Measurements from ENCODE around the gene MFSD11.
"Not testable (repeated sequence)": the region's sequence is repeated elsewhere in the genome, so short reads cannot be mapped to it uniquely, and the experiment has no call there.

MFSD11 gene

DNA sequence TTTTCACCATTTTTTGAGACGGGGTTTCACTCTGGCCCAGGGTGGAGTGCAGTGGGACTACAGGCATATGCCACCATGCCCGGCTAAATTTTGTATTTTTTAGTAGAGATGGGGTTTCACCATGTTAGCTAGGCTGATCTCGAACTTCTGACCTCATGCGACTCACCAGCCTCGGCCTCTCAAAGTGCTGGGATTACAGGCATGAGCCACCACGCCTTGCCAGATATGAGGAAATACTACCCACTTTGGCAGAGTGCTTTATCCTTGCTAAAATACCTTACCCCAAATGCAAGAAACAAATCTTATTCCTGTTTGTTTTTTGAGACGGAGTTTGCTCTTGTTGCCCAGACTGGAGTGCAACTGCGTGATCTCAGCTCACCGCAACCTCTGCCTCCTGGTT, 67.4 kb downstream of the MFSD11 start:
- DNase-seq (ENCODE audit: low spot score), result peak; percentile 44

DNA sequence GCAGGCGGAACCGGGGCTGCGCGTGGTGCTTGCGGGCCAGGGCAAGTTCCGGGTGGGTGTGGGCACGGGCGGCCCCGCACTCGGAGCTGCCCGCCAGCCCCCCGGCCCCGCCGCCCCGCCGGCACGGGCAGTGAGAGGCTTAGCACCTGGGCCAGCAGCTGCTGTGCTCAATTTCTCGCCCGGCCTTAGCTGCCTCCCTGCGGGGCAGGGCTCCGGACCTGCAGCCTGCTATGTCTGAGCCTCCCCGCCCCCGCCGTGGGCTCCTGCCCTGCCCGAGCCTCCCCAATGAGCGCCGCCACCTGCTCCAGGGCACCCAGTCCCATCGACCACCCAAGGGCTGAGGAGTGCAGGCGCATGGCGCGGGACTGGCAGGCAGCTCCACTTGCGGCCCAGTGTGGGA, 68.2 kb downstream of the MFSD11 start:
- DNase-seq (ENCODE audit: low spot score), result not testable (repeated sequence)

DNA sequence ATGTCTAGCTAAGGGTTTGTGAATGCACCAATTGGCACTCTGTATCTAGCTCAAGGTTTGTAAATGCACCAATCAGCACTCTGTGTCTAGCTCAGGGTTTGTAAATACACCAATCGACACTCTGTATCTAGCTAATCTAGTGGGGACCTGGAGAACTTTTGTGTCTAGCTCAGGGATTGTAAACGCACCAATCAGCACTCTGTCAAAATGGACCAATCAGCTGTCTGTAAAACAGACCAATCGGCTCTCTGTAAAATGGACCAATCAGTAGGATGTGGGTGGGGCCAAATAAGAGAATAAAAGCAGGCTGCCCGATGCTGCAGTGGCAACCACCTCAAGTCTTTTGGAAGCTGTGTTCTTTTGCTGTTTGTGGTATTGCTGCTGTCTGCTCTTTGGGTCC, 68.8 kb downstream of the MFSD11 start:
- not testable (repeated sequence) for DNase-seq (ENCODE audit: low spot score)

DNA sequence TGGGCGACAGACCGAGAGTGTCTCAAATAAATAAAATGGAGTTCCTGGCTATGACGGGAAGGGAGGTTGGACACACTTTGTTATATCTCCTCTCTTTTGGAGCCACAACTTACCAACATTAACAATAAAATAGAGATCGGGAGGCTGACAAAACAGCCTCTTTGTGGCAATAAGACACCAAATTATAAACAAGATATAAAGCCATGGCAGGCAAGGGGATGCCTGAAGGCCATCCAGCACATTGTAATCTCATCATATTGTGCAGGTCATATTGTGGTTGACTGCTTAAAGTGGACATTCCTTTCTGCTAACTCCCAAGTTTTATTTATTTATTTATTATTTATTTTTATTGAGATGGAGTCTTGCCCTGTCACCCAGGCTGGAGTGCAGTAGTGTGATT, 70.4 kb downstream of the MFSD11 start:
- DNase-seq (ENCODE audit: low spot score), result no peak

DNA sequence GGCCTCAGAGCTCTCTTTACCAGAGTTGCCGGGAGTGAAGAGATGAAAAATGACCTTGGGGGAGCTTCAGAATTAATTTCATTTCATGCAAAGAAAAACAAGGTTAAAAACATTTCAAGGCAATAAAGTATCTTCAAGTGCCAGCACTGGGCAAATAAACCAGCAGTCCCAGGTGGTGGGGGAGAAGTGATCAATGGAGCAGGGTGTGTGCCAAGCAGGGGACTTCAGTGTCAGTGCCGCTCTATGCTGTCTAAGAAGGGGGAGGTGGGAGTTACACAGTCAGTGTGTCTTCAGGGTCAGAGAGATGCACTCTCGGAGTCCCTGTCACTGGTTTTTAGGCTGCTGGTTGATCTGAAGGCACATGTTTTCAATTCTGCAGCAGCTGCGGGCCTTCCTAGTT, 73.0 kb downstream of the MFSD11 start:
- no peak for DNase-seq (ENCODE audit: low spot score)

DNA sequence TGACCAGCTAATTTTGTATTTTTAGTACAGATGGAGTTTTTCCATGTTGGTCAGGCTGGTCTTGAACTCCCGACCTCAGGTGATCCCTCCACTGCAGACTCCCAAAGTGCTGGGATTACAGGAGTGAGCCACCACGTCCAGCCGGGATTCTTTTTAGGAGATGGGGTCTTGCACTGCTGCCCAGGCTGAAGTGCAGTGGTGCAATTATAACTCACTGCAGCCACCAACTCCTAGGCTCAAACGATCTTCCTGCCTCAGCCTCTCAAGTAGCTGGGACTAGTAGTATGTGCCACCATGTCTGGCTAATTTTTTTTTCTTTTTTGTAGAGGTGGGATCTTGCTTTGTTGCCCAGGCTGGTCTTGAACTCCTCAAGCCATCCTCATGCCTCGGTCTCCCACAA, 73.9 kb downstream of the MFSD11 start:
- no peak for DNase-seq (ENCODE audit: low spot score)

DNA sequence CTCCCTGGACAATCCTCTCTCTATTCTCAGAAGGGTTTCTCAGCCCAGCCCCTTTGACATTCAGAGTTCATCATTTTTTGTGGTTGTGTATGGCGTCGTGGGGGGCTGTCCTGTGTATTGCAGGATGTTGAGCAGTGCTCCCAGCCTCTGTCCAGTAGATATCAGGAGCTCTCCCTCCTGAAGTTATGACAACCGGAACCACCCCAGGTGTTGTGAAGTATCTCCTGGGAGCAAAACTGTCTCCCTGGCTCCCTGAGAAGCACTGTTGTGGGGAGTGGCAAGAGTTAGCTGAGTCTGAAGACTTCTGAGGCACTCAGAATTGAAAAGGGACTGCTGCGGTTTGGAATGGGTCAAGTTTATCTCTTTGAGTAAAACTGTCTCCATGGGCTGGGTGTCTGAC, 74.3 kb downstream of the MFSD11 start:
- DNase-seq (ENCODE audit: low spot score), result no peak

DNA sequence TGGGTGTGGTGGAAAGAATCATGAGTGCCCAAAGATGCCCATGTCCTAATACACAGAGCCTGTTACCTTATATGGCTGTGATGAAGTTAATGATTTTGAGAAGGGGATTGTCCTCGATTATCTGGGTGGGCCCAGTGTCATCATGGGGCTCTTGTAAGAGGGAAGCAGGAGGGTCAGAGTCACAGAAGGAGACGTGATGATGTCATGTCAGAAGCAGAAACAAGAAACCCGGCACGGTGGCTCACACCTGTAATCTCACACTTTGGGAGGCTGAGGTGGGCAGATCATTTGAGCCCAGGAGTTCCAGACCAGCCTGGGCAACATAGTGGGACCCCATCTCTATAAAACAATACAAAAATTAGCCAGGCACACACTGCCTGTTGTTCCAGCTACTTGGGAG, 75.0 kb downstream of the MFSD11 start:
- DNase-seq (ENCODE audit: low spot score), result no peak

DNA sequence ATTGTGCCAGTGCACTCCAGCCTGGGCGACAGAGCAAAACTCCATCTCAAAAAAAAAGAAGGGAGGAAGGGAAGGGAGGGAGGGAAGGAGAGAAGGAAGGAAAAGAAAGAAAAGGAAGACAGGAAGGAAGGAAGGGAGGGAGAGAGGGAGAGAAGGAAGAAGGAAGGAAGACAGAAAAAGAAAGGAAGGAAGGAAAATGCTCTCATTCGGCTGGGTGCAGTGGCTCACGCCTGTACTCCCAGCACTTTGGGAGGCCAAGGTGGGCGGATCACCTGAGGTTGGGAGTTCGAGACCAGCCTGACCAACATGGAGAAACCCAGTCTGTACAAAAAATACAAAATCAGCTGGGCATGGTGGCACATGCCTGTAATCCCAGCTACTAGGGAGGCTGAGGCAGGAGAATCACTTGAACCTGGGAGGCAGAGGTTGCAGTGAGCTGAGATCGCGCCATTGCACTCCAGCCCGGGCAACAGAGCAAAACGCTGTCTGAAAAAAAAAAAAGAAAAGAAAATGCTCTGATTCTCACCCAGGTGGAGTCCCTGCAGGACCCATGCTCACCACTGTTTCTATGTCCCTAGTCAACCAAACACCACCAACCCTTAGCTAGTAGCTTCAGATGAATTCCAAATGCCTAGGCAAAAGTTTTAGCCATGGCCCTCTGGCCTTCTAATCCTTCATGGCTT, 78.1 kb downstream of the MFSD11 start:
- DNase-seq (ENCODE audit: low spot score), result not testable (repeated sequence)

DNA sequence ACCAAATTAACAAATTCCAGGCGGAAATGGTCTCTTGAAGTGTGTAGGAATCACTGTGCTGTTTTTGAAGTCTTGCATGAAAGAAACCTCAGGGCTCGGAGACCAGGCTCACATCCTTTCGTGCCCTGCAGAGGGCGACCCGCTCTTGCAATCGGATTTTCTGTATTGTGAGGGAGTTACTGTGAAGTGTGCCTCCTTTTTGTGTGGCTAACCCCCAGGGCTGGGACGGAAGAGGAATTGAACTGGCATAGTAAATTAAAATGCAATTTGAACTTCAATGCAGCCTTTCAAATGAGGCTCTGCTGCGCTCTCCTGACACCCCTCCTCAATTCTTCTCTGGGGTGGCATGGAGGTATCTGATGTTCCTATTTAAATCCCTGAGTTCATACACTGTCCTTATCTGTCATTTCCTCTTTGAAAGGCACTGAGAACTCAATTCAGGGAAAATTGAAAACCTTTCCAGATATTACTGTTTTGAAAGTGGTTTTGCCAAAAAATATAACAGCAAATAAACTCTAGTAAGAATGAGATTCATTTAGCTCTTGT, 78.7 kb downstream of the MFSD11 start:
- peak; percentile 68 for DNase-seq (ENCODE audit: low spot score)

DNA sequence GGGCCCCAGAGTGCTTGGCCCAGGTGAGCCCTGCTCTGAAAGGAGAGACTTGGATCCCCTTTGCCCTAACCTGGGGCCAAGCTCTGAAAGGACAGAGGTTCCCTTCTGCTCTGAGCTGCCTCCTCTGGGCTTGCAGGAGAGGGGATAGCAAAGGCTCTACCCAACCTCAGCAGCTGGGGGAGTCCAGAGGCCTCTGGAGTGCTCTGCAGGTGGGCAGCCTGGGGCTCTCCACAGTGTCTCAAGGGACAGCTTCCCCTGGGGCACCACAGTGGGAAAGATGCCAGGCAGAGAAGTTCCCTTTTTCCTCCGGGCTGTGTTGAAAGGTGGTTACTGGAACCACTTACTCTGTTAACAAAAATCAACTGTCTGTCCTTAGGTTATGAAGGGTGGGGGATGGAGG, 82.1 kb downstream of the MFSD11 start:
- DNase-seq (ENCODE audit: low spot score), result no peak

DNA sequence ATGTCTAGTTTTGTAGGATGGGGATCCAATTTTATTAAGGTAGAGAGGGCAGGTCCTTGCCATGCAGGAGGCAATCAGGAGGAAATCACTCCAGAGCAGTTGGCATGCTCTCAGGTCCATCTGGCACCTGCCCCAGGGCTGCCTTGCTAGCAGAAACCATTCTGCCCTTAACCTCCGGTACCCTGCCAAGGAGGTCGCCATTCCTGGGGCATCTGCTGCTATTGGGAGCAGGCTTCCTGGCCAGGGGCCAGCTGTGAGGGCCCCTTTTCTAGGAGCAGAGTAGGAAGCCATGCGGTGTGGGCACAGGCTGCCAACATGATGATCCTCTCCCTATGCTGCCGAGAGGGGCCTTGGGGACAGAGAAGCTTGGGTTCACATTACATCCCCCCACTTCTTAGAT, 82.6 kb downstream of the MFSD11 start:
- DNase-seq (ENCODE audit: low spot score), result no peak

DNA sequence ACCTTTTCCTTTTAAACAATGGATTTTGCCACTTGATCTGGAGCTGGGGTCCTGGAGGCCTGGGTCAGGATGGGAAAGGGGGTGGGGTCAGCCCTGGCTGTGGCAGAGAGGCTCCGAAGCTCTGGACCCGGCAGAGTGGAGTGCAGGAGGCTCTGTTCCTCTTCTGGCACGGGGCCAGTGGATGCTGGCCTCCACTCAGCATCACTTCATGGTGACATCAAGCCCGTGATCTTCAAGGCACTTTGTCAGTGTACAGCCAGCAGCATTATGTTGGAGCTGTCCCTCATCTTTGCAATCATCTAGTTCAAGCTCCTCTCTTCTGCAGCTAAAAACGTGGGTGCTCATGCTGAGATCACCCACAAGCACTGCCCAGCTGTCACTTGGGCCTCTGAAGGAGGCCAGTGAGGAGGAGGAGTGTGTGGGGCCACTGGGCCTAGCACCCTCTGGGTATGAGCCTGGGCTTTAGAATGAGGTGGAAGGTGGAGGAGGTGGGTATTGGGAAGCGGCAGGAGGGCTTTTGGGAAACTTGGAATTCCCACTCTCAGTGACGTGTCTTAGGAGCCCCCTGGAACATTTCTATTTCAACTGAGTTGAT, 84.4 kb downstream of the MFSD11 start:
- DNase-seq (ENCODE audit: low spot score), result no peak

DNA sequence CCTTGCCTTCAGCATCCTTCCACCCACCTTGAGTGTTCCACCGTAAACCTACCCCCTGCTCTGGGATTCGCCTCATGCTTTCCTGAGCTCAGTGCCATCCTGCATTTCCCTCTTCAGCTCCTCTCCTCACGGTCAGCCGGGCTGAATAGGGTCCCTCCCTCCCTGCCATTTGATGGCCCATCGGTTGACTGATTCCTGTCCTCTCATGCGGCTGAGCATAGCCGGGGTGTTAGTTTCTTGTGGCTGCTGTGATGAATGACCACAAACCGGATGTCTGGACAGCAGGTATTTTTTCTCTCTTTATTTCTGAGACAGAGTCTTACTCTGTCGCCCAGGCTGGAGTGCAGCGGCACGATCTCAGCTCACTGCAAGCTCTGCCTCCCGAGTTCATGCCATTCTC, 86.2 kb downstream of the MFSD11 start:
- no peak for DNase-seq (ENCODE audit: low spot score)

DNA sequence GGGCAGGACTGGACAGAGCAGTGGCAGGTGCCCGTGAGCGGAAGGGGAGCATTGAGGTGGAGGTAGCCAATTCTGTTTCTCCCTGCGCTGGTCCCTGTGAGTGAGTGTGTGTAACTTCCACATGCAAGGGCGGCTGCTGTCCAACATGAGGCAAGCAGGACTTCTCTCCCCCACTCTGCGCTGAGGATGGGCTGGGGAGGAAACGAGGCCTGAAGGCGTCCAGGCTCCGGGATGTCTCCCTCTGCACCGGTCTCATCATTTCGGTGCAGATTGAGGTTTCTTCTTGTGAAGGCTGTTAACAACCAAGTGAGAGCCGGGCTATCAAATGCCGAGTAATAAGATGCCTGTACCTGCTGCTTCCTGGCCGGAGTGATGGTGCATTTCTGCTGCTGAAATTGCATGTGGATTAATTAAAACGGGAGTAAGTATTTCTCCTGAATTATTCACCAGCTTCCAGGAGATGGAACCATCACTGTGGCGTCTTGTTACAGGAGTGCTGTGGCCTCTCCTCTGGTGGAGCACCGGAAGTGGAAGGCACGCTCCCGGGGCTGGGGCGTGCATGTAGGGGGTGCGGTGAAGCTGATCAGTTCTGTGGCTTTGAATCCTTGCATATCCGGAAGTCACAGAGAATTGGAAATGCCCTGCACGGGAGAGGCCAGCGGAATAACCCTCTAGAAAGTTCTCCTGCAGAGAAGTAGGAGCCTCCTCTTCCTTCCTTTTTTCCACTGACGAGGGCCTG, 88.6 kb downstream of the MFSD11 start:
- DNase-seq (ENCODE audit: low spot score), result no peak

DNA sequence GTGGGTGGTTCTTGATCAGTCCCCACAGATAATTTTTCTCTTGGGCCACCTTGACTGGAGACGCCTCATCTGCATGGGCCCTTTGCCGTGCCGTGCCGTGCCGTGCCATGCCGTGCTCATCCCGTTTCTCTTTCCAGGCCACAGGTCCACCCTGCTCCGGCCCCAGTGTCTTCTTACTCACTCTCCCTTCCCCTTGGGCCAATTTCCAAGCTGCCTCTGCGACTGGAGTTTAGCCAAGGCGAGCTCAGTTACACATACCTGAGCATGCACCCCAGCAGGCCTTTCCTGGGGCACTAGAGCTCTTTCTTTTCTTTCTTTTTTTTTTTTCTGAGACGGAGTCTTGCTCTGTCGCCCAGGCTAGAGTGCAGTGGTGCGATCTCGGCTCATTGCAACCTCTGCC, 89.8 kb downstream of the MFSD11 start:
- no peak for DNase-seq (ENCODE audit: low spot score)

Measured in AG08395 (cell line).